GM19238 (cell line): ENCODE measurements around the gene MAMDC4.
"Not testable (repeated sequence)": the region's sequence is repeated elsewhere in the genome, so short reads cannot be mapped to it uniquely, and the experiment has no call there.

Experiments used
- DNase-seq: peaks from one replicate; pipeline ENCODE4 v3.0.0; 2011; ENCODE audit warnings: low spot score; ENCODE audit not compliant: insufficient read length

MAMDC4 gene

DNA sequence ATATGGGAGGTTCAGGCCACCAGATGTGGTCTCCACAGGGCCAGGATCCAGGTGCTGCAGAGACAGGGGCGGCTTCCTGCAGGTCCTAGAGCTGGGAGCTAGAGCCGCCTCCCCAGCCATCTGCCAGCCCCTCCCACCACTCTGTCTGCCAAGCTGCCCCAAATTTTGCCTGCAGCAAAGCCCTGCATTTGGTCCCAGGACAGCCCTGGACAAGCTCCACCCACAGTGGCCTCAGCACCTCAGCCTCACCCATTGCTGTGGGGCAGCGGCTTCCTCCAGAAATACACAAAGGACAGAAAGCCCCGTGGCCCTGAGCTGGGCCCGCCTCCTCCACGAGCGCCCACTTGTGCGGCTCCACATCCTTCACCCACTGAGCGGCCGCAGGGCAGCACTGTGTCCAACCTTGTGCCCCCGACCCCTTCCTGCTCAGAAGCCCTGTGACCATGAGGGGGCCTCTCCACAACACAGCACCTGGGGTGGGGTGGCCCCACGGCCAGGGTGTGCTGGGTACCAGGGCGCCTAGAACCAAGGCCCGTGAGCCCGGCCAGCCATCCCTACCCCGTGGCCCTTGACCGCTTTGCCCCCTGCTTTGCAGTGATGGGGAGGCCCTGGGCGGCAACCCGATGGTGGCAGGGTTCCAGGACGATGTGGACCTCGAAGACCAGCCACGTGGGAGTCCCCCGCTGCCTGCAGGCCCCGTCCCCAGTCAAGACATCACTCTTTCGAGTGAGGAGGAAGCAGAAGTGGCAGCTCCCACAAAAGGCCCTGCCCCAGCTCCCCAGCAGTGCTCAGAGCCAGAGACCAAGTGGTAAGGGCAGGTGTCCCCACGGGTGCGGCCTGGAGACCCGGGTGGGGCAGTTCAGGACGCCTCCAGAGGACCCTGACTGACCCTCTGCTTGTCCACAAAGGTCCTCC, 13.6 kb upstream of the MAMDC4 start:
- DNase-seq: no peak

DNA sequence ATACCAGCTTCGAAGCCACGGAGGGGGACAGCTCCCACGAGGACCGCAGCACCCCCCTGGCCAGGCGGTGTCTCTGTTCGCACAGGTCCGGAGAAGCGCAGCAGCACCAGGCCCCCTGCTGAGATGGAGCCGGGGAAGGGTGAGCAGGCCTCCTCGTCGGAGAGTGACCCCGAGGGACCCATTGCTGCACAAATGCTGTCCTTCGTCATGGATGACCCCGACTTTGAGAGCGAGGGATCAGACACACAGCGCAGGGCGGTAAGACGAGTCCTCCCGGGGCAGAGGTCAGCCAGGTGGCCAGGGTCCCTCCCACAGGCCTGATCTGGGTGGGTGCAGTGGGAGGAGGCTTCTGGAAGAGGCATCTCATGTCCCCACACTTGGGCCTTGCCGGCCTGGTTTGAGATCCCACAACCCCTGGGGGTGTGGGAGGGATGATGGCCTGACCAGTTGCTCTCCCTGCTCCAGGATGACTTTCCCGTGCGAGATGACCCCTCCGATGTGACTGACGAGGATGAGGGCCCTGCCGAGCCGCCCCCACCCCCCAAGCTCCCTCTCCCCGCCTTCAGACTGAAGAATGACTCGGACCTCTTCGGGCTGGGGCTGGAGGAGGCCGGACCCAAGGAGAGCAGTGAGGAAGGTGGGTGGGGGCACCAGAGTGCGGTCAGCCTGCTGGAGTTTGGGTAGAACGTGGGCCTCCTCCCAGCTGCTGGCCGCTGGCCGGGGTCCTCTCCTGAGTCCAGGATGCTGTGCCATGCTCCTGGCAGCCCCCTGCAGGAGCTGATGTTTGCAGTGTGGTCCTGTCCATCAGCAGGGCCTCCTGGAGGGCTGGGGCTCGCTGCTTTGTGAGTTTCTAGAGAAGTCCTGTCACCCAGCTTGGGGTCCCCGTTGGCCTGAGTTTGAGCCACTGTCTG, 12.7 kb upstream of the MAMDC4 start:
- DNase-seq: no peak

DNA sequence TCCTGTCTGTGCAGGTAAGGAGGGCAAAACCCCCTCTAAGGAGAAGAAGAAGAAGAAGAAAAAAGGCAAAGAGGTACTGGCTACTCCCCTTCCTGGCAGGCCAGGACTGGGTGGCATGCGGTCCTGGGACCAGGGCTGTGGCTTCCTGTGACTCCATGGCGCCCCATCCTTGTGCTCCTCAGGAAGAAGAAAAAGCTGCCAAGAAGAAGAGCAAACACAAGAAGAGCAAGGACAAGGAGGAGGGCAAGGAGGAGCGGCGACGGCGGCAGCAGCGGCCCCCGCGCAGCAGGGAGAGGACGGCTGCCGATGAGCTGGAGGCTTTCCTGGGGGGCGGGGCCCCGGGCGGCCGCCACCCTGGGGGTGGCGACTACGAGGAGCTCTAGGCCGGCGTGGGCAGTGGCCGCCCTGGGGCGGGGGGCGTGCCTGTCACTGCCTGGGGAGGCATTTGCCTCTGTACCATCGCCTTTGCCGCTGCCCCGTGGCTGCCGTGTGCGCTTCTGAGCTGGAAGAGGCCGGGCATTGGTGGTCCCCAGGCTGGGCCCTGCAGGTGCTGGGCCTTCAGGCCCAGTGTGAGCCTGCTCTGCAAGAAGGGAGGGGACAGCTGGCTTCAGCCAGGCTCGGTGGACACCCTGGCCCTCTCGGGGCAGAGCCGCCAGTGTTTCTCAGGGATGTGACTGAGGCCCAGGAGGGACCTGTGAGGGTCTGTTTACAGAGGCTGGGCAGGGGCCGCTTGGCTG, 11.8 kb upstream of the MAMDC4 start:
- no peak for DNase-seq

GRCh38 chr9:136840877-136841645, 11.1 kb upstream of the MAMDC4 start:
- no peak for DNase-seq

GRCh38 chr9:136841646-136842379, 10.3 kb upstream of the MAMDC4 start:
- DNase-seq: not testable (repeated sequence)

DNA sequence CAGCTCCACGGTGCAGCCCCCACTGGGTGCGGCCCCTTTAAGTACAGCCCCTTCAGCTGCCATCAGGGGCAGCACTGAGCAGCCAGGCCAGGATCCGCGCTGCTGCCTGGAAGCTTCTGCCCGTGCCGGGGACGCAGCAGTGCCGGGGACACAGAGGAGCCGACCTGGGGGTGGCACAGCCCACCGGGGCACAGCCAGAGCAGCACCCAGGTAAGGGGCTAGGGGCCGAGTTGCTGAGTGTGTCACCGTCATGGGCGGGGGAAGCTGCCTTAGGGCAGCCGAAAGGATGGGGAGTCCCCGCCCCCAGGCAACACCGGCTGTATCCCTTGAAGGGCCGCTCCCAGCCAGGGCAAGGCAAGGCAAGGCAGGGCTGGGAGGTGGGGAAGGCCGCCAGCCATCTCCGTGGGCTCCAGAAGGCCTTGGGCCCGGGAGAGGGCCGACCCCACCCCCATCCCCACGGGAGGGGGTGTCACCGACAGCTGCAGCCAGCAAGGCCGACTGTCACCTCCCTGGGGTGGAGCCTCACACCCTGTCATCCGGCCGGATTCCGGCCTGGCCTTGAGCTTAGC, 9.7 kb upstream of the MAMDC4 start, which contains the start of gene AJM1:
TSS of gene AJM1 (plus strand) at position 99 of the 569 bp plus-strand sequence. CDS start 1,937 bp downstream, outside the sequence.
- DNase-seq: peak; percentile 92

- not testable (repeated sequence) for DNase-seq
These were observed 8.9 kb upstream of the MAMDC4 start for GRCh38 chr9:136843159-136843800.

DNA sequence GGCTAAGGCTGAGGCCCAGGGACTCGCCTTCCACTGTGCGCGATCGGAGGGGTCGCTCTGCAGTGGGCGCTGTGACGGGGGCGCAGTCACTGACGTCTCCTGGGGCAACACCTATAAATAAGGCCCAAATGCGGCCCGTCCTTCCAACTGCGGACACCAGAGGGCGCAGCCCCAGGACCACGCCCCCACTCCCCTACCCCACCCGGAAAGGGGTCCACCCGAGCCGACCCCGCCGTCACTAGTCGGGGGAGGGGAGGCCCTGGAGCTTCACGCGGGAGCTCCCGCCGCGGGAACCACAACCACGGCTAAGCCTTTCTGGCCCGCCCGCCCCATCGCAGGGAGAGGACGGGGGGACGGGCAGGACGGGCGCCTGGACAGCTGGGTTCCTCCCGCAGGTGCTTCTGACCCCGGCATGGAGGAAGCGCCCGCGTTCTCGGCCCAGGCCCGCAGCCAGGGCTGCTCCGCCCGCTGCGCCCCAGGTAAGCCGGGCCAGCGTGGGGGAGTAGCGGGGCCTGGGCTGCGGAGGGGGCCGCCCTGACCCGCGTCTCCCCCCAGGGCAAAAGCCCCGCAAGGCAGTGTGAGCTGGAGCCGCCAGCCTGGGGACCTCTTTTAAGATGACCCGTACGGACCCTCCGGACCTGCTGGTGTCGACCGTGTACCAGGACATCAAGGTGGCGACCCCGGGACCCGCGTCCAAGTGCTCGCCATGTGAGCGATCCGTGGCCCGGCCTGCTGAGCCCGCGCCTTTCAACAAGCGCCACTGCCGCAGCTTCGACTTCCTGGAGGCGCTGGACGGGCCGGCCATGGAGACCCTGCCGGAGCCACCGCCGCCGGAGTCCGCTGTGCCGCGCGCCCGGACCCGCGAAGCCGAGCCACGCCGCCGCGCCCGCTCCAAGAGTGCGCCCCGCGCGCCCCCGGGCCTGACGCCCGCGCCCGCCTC, 8.1 kb upstream of the MAMDC4 start:
- DNase-seq: not testable (repeated sequence)

- no peak for DNase-seq
These were observed 7.2 kb upstream of the MAMDC4 start for GRCh38 chr9:136844761-136845464.

- DNase-seq: no peak
These were observed 6.5 kb upstream of the MAMDC4 start for GRCh38 chr9:136845465-136846260.

DNA sequence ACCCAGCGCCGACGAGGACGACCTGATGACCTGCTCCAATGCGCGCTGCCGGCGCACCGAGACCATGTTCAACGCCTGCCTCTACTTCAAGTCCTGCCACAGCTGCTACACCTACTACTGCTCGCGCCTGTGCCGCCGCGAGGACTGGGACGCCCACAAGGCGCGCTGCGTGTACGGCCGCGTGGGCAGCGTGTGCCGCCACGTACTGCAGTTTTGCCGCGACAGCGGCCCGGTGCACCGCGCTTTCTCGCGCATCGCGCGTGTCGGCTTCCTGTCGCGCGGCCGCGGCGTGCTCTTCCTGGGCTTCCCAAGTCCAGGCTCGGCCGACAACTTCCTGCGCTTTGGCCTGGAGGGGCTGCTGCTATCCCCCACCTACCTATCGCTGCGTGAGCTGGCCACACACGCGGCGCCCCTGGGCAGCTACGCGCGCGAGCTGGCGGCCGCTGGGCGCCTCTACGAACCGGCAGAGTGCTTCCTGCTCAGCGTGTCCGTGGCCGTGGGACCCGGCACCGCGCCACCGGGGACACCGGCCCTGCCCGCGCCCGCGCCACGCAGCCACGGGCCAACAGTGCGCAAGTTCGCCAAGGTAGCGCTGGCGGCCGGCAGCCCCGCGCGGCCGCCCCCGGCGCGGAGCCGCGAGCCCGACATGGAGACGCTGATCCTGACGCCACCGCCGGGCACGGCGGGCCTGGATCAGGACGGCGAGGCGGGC, 5.6 kb upstream of the MAMDC4 start:
- no peak for DNase-seq

DNA sequence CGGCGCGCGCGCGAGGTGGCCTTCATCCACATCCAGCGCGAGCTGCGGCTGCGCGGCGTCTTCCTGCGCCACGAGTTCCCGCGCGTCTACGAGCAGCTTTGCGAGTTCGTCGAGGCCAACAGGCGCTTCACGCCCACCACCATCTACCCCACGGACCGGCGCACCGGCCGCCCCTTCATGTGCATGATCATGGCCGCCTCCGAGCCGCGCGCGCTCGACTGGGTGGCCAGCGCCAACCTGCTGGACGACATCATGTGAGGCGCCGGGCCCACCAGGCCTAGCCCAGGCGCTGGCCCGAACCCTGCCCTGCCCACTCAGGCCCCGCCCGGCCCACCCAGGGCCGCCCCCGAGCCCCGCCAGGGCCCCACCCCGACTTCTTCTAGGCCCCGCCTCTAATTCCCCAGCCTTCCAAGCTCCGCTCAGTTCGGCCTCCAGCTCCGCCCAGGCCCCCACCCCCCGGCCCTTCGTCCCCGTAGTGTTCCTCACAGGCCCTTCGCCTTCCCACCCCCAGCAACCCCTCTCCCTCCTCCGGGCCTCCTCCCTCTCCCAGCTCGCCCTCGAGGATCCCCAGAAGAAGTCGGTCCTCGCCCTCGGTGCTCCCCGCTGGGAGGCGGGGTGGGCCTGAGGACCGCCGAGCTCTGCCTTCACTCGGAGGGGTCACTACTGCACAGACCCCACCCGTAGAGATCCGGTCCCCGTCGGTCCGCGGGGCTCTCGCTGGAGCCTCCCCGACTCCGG, 4.9 kb upstream of the MAMDC4 start:
- DNase-seq: no peak

DNA sequence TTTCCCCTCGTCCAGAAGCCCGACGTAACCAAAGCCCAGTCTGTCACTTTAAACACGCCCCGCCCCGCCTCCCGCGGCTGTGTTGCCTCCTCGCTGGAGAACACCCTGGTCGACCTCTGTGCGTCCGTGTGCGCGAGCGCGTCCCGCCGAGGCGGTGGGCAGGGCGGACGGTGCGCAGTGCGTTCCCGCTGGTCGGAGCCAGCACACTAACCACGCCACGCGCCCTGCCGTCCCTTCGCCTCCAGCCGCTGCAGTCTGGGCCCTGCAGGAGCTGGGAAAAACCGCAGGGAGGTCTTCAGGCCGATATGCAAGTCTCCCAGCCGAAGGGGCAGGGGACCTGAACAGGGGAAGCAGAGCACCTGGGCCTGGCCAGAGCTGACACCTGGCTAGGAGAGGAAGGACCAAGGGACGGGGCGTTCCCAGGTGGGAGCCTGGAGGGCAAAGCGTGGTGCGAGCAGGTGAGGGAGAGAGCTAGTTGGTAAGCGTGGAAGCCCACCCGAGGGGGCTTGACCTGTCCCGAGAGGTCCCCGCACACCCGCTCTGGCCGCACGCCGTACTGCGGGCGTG, 4.2 kb upstream of the MAMDC4 start:
- DNase-seq: peak; percentile 66

- DNase-seq: peak; percentile 41
These were observed 3.6 kb upstream of the MAMDC4 start for GRCh38 chr9:136848393-136849037.
